HL-60 (cell line): ENCODE measurements around the gene PNMA8B.

Source experiments
- DNase-seq, 2 experiments: peaks; one replicate each; pipeline ENCODE4 v3.0.0-alpha.2; 2010 to 2020; ENCODE audit warnings: low read depth in 1 of 2, low spot score in 1 of 2
- H3K27ac ChIP-seq: fragments of 250-450 bp; sonication (Bioruptor Pico); replicated peaks from 2 replicates; pipeline ENCODE4 v1.5.1; 2020; ENCODE audit warnings: mild to moderate bottlenecking, moderate library complexity
- H3K27me3 ChIP-seq: fragments of 250-450 bp; sonication (Bioruptor Pico); 2 replicates; pipeline ENCODE4 v1.5.1; 2021; ENCODE audit warnings: mild to moderate bottlenecking, moderate library complexity; ENCODE audit not compliant: insufficient read depth, poor library complexity, severe bottlenecking
- H3K4me3 ChIP-seq: replicated peaks from 2 replicates; pipeline ENCODE4 v1.5.1; 2011; ENCODE audit warnings: mild to moderate bottlenecking, control low read depth, low read length; ENCODE audit not compliant: insufficient read depth
- GABPA ChIP-seq: IDR thresholded peaks from 2 replicates; pipeline ENCODE4 v1.6.1; 2012; ENCODE audit warnings: low read depth
- POLR2AphosphoS5 ChIP-seq: IDR thresholded peaks from 2 replicates; pipeline ENCODE4 v1.6.1; 2012; ENCODE audit warnings: low read depth
- REST ChIP-seq: IDR thresholded peaks from 2 replicates; pipeline ENCODE4 v1.6.1; 2012; ENCODE audit warnings: low read depth; ENCODE audit not compliant: insufficient replicate concordance
- SPI1 ChIP-seq: IDR thresholded peaks from 2 replicates; pipeline ENCODE4 v1.6.1; 2012; ENCODE audit warnings: low read depth, mild to moderate bottlenecking, borderline replicate concordance
- TF ChIP-seq, protein P1 (sequence below): IDR thresholded peaks from one replicate; pipeline ENCODE4 v1.5.1; 2011; ENCODE audit warnings: low read length, control low read depth, inconsistent platforms; ENCODE audit not compliant: insufficient read depth

Gene PNMA8B

GRCh38 chr19:46451352-46451751, 44.3 kb downstream of the PNMA8B start:
- Histone ChIP-seq H3K27me3 (peaks cover 2% of the 10 kb centered on the region), H3K4me3 (no peak overlapping the region), H3K27ac (no peak overlapping the region)
- TF ChIP-seq REST, result no peak
- TF ChIP-seq, protein P1, sequence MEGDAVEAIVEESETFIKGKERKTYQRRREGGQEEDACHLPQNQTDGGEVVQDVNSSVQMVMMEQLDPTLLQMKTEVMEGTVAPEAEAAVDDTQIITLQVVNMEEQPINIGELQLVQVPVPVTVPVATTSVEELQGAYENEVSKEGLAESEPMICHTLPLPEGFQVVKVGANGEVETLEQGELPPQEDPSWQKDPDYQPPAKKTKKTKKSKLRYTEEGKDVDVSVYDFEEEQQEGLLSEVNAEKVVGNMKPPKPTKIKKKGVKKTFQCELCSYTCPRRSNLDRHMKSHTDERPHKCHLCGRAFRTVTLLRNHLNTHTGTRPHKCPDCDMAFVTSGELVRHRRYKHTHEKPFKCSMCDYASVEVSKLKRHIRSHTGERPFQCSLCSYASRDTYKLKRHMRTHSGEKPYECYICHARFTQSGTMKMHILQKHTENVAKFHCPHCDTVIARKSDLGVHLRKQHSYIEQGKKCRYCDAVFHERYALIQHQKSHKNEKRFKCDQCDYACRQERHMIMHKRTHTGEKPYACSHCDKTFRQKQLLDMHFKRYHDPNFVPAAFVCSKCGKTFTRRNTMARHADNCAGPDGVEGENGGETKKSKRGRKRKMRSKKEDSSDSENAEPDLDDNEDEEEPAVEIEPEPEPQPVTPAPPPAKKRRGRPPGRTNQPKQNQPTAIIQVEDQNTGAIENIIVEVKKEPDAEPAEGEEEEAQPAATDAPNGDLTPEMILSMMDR, result no peak
- no peak for TF ChIP-seq POLR2AphosphoS5
- no peak for TF ChIP-seq GABPA
- no peak for TF ChIP-seq SPI1
- no peak for DNase-seq

- Histone ChIP-seq H3K27ac (no peak overlapping the region), H3K4me3 (no peak overlapping the region), H3K27me3 (peaks cover 2% of the 10 kb centered on the region)
- DNase-seq, result no peak
- TF ChIP-seq REST (no peak), SPI1 (no peak), POLR2AphosphoS5 (no peak), GABPA (no peak)
- TF ChIP-seq, protein P1, result no peak
Measured at GRCh38 chr19:46450737-46451136, 44.9 kb downstream of the PNMA8B start.

- H3K27ac ChIP-seq, result no peak overlapping the region
- no peak overlapping the region for H3K4me3 ChIP-seq
- no peak for DNase-seq
- TF ChIP-seq REST, result no peak
- peaks cover 2% of the 10 kb centered on the region for H3K27me3 ChIP-seq
Measured at GRCh38 chr19:46449228-46449627, 46.4 kb downstream of the PNMA8B start.

DNA sequence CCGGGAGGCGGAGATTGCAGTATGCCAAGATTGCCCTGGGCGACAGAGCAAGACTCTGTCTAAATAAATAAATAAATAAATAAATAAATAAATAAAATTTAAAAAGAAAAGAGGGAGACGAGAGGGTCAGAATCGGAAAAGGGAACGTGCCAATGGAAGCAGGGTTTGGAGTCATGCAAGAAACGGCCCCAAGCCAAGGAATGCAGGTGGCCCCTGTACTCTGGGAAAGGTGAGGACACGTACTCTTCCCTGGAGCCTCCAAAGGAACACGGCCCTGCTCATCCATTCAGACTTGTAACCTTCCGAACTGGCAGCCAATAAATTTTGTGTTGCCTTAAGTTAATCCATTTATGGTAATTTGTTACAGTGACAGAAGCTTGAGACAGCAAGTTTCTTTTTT, 47.1 kb downstream of the PNMA8B start:
- Histone ChIP-seq H3K27me3 (peaks cover 2% of the 10 kb centered on the region), H3K27ac (no peak overlapping the region), H3K4me3 (no peak overlapping the region)
- no peak for DNase-seq
- TF ChIP-seq, protein P1, result no peak
- no peak for TF ChIP-seq POLR2AphosphoS5
